NK-92 (cell line): ENCODE results near the gene PDE7B.

Source experiments
- DNase-seq: peaks from one replicate; lab custom pipeline; 2025; ENCODE audit not compliant: unreplicated experiment; lab: John Stamatoyannopoulos, UW

The PDE7B gene

DNA sequence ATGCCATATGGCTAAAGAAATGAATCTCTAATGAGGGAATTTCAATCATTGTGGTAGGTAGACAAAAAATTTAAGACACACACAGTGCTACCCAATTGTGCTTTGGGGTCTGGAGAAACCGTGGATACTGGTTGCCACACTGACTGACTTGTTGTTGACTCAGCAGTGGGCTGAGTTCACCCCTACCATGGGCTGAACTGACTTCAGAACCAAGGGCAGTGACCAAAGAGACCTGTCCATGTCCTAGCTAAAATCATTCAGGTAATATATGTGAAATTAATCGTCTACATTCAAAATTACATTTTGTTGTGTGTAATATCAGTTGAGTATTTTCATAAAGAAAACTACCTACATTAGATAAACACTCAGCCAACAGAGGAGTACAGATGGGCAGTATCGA is 131.6 kb downstream of the PDE7B start:
- DNase-seq = no peak

DNA sequence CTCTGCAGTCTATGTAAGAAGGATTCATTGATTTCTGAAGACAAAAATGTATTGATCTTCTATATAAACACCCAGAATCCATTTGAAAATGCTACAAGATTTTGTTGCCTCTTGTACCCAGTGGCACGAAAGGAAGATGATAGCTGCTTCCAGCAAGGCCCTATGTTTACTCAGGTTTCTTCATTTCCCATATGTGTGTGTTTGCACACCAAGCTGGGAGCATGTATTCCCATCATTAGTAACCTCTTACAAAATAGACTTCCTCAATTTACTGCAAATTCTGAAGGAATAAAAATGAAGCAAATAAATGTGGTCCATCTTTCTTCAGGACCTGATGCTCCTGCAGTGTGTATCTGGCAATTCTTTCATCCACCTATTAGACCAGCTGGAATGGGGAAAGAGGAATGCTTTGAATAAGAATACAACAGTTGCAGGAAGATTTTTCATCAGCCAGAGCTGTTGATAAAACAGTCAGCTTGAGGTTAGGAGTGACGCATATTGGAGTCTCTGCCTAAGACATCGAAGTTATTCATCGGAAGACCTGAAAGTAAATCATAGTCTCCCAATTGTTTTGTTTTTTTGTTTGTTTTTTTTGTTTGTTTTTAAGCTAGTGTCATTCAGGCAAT is 132.3 kb downstream of the PDE7B start:
- DNase-seq = no peak

DNA sequence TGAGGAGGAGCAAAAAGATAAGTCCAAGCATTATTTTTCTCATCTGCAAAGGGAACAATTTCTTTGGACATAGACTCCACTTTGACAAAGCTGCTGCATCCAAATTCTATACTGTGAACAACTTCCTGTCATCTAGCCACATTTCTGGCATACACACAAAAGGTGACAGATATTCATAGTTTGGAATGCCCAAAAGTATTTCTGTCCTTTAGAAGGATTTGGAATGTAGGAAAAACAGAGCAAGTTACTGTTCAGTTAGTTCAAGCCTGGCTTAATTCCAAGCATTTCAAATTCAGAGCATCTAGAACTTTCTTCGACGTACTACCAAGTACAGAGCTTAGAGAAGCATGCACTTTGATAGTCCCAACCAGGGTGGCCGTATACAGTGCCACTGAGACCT is 134.0 kb downstream of the PDE7B start:
- no peak for DNase-seq

DNA sequence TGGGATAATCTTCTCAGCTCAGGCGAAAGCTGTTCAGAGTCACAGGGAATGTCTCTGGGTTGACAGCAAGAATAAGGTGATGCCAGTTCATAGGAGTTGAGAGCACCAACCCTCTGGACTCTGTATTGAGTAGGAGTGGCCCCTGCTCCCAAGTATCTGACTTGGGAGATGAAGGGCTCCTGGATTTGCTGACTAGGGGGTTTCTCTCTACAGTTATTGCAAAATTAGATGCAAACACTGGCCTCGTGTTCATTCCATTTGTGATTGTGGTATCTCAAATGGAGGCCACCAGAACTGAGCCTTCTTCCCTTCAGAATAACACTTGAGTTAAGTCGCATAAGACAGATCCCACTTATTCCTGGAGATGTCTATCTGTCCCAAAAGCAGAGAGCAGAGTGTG is 135.7 kb downstream of the PDE7B start:
- DNase-seq = no peak

DNA sequence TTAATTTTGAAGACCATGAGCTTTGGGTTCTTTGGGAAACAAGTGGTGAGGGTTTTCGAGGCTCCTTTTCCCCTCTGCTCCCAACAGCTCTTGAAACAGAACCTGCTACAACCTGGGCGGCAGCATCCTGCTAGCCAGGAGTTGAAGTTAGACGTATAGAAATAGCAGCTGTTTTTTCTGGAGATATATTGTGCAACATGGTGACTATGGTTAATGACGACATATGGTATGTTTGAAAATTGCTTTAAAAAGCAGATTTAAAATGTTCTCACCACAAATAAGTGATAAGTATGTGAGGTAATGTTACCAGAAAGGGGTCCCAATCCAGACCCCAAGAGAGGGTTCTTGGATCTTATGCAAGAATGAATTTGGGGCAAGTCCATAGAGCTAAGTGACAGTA is 138.9 kb downstream of the PDE7B start:
- no peak for DNase-seq

DNA sequence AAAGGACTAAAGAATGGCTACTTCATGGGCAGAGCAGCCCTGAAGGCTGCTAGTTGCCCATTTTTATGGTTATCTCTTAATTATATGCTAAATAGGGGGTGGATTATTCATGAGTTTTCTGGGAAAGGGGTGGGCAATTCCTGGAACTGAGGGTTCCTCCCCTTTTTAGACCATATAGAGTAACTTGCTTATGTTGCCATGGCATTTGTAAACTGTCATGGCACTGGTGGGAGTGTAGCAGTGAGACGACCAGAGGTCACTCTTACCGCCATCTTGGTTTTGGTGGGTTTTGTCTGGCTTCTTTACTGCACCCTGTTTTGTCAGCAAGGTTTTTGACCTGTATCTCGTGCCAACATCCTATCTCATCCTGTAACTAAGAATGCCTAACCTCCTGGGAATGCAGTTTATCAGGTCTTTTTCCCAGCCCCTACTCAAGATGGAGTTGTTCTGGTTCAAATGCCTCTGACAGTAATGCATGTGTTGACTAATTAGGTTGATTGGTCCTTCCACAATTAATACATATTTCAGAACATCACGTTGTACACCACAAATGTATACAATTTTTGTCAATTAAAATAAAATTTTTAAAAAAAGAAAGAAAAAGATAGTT is 139.5 kb downstream of the PDE7B start:
- DNase-seq = no peak

DNA sequence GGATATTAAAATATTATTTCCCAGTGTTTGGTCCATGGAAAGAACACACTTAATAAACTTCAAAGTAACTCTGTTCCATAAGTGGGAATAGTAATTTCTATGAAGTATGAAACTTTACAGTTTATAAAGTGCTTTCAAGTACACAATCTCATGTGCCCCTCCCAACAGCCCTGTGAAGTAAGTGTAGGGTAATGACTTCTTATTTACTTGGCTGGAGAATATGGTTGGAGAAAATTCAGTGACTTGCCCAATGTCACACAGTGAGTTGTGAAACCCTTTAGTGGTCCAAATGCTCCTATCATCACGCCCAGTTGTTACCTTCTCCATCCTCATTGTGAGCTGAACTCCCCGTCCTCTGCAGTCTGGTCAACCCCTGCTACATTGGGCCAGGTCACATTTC is 141.2 kb downstream of the PDE7B start:
- DNase-seq = no peak

DNA sequence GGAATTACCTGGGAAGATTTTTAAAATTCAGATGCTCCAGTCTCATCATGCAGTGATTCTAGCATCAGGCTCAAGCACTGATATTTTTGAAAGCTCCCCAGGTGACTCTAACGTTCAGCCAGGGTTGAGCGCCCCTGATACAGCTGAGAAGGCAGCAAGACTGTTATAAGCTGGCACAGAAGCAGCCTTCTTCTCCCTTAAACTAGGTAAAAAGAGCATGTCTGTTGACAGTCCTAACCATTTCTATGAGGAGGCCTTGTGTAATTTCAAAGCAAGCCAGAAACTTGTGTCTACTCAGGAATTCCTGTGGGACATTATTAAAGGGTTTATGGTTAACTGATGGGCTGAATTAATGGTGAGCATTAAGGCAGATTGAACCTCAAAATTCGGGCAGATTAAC is 141.9 kb downstream of the PDE7B start:
- no peak for DNase-seq

DNA sequence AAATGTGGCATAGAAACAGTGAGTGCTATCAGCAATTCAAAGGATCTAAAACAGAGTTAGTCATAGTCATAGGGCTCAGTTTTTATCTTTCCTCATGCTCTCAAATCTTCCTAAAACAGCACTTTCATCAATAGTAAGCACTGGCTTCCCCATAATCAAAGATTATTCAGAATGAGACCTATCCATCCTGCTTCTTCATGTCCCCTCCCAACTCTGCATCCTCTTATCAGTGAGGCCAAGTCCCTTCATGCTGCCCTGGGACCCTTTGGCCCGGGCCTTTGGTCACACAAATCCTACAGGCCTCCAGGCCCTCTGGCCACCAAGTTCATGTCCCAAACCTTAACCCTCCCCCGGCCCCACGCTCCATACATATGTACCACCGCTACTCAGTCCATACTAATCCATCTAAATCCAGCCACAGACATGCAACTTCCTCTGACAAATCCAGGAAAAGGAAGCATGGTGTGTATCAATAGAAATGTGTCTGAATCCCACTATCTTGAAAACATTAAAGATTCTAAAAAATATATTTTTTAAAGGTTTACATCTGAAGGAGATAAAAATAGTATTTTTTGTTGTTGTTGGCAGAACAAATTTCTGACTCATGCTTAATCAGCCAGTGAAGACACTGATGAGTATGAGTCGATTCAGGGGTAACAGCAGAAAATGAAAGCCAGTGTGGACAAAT is 143.5 kb downstream of the PDE7B start:
- no peak for DNase-seq

DNA sequence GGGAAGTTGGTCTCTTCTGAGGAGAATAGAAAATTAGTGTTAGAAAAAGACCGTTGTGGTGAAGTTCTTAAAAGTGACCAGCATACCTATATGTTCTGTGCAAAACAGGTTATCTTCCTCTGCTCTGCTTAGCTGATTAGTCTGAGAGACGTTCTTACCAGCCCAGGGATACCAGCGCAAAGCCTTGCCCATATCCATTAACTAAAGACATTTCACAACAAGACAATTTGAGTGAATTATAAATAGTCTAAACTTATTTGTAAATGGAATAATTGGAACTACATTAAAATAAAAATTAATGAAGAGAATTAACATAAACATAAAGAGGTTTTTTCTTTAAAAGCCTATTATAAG is 144.0 kb downstream of the PDE7B start:
- no peak for DNase-seq

DNA sequence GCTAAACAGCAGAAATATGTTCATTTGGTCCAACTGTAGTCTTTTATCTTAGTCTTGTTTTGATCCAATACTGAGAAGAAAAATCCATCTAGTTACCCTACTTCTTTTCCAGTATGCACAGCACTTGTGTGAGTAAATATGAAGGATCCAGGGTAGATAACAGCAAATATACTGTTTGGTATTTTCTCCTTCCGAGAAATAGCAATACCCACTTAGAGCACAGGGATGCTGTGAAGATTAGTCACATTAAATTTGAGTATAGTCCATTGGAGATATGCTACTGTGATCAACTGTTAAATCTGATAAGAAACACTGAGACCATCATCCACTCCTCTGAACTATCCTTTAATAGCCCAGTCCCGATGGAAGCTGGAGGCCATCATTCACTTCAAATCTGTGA is 145.2 kb downstream of the PDE7B start:
- DNase-seq = no peak

DNA sequence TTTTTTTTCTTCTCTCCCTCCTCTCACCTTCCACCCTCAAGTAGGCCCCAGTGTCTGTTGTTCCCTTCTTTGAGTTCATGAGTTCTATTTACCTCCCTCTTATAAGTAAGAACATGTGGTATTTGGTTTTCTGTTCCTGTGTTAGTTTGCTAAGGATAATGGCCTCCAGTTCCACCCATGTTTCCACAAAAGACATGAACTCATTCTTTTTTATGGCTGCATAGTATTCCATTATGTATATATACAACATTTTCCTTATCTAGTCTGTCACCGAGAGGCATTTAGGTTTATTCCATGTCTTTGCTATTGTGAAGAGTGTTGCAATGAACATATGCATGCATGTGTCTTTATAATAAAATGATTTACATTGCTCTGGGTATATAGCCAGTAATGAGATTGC is 147.9 kb downstream of the PDE7B start:
- DNase-seq = no peak

DNA sequence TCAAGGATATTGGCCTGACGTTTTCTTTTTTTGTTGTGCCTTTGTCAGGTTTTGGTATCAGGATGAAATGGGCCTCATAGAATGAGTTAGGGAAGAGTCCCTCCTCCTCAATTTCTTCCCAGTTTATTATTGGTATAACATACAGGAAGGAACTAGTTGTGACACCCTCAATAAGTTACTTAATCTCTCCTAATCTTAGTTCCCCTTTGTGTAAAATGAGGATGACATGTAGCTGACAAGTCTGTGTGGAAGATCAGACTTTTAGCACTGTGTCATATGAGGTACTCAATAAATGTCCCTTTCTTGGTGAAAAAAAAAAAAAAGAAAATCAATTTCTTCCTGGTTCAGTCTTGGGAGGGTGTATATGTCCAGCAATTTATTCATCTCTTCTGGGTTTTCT is 155.8 kb downstream of the PDE7B start:
- no peak for DNase-seq

DNA sequence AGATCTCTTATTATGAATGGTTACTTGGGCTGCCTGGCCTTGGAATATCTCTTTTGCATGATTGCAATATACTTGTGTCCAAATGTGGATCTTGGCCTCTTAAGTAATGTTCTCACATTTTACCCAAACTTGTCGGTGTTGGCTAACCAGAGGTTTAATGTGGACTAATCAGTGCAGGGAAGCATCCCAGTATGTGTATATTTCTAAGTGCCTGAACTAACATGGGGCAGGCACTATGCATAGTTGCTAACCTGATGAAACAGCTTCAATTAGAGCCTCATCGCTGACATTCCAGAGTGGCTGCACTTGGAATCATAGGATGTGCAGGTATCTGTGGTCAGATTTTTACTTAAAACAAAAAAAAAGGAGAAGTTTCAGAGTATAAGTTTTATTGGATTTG is 160.0 kb downstream of the PDE7B start:
- no peak for DNase-seq

DNA sequence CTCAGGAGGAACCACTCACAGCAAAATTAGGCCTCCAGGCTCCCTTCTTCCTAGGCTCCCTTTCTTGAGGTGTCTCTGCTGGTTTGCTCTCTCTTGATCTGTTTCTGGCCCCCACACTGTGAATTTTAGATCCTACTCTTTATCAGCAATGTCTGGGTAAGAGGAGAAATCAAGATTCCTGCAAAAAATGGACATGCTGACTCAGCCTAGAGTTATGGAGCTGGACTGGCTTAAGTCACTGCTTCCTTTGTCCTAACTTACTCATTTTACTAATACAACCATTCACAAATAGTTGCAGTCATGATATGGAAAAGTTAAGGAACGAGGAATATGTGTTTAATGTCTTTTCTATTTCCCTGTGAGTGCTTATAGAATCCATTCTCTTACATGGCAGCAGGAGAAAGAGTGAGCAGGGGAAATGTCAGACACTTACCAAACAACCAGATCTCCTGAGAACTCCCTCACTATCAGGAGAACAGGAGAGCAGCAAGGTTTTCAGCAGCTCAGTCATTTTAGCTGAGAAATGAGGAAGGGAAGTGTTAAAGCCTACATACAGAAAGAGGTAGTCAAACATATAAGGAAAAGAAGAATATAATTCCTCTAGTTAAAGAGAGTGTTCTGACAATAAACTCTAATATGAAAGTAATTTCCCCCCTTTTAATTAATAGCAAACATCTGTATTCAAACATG is 160.8 kb downstream of the PDE7B start:
- no peak for DNase-seq

DNA sequence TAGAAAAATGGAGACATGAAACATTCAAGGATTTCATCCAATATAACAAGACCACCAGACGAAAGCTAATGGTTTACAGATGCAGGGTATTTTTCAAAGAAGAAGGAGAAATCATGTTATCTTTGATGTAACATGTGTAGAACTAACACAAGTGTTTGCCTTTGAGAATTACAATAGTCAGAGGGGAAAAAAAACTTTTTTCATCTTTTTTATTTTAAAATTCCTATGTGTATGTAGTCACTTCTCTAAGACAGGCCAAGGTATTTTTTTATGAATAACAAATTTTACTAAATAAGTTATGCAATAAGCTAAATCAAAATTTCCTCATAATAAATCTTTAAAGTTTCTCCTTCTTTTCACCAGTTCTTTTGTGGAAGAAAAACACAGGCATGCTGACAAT is 161.4 kb downstream of the PDE7B start:
- no peak for DNase-seq

DNA sequence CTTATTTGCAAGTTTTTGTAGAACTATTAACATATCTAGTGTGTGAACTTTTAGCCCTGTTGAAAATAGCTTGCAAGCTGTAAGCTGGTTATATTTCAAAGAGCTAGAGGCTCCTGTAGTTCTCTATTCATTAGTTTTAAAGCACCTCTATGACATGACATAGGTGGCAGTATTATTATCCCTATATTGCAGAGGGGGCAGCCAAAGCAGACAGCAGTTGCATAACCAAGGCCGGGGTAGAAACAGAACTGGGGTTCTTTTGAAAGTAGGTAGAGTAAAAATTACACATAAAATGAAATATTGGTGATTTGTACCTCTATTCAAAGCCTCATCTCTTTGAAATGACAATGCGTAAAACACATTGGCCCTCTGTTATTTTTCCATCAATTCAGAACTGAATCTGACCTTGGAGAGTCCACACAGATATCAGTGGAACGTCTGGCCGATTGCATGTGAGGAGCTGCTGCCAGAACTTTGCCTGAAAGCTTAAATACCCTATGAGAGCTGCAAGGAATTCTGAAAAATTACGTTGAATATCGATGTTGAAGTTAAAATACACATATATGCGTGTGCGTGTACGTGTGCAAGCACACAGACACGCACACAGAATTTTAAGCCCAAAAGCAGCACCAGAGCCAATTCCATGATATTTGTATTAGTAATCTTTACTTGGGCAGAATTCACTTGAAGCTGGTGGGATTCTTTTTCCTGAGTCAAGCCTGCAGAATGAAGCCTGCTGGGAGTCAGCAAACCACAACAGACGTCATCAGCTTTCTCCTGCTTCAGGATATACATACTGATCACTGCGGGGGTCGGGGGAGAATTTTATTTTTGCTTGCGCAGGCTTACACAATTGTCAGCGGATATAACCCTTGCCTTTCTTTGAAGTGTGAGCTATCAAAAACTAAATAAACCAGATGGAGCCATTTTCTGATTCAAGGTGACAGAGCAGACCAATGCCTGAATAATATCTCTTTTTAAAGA is 163.2 kb downstream of the PDE7B start:
- DNase-seq = no peak

DNA sequence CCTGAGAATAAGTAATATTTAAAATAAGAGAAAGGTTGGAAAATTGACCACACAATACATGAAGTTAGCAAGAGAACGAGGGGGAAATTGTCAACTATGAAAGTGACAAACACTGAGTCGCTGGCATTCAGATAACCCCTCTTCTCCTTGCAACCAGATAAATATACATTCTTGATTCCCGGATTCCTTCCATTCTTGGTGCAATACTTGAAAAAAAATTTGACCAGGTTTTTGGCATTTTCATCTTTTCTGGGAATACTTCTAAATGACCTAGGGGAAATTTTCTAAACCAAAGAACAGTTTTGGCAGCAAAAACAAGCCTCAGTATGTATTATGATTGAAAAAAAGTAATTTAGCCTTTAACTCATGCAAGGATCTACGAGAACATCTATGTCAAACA is 164.0 kb downstream of the PDE7B start:
- no peak for DNase-seq

DNA sequence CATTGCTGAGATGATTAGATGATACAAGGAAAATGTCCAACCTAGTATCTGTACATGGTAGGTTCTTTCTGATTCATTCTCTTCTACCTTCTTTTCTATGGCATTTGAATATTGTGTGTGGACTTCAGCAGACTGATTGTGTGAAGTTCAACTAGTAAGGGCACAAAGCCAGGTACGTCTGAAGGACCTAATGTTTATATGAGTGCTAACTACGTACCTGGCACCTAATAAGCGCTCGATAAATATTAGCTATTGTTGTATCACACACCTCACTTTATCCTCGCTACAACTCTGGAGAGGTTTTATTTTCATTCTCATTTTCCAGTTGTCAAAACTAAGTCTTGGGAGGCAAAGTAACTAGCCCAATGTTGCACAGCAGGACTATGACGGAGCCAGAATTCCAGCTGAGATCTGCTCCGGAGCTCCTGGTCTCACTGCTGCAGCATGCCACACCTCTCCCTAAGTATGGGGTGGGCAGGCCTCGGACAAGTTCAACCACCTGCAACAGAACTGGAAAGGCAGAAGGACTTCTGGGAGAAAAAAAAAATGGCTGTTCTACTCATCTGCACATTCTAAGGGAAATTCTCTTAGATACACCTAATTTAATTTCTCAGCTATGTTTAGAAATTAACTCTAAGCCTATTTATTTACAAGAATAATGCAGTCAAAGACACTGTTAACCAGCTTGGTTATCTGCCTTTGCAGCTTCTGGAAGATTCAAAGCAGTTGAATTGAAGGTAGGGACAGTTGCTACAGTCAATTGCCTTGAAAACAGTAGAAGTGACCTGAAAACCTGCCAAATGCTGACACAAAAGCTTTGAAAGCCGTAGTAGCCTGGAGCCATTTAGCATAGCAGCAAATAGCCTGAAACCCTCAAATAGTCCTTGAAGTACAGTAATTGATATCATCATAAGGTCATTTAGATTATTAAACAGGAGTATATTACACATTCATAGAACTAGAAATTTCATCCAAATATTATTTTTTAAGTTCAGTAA is 165.0 kb downstream of the PDE7B start:
- no peak for DNase-seq

DNA sequence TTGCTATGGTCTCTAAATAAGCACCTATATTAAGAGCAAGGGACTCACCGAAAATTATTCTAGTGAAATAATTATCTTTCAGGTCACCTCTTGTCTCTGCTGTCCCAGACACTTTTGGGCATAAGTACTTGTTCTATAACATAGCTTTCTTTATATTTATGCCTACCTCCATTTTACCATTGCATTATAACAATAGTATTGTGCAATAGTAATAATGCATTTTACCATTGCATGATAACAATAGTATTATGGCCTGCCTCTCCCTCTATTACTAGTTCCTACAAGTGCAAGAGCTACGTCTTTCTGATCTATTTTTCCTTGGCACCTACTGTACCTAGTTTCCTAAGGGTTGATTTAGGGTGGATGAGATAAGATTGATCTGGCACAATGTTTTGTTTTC is 169.2 kb downstream of the PDE7B start:
- no peak for DNase-seq
